Central memory CD8-positive, alpha-beta T cell (primary cell): ENCODE measurements around the gene SCLY.
"Not testable (repeated sequence)": the region's sequence is repeated elsewhere in the genome, so short reads cannot be mapped to it uniquely, and the experiment has no call there.

ENCODE experiments used
- ATAC-seq: fragments of 150-1000 bp; cut with Tn5 transposase; replicated peaks from 2 replicates; pipeline ENCODE4 v1.10.0; 2022; ENCODE audit warnings: mild to moderate bottlenecking, moderate FRiP score, moderate number of reproducible peaks; ENCODE audit not compliant: poor library complexity, severe bottlenecking; ENCODE audit errors: extremely low read depth
- DNase-seq, 2 donors: peaks; one replicate each; pipeline ENCODE4 v3.0.0; 2021; ENCODE audit warnings: low spot score in 2 of 2
- H3K27ac Mint-ChIP-seq: one replicate; pipeline ENCODE4 v1.8.0; 2022; ENCODE audit warnings: low read depth, mild to moderate bottlenecking, moderate library complexity, mixed read lengths
- H3K27me3 Mint-ChIP-seq: one replicate; pipeline ENCODE4 v1.8.0; 2022; ENCODE audit warnings: mixed read lengths
- H3K36me3 Mint-ChIP-seq: one replicate; pipeline ENCODE4 v1.8.0; 2022; ENCODE audit warnings: mild to moderate bottlenecking, moderate library complexity, mixed read lengths; ENCODE audit not compliant: insufficient read depth
- H3K4me1 Mint-ChIP-seq: one replicate; pipeline ENCODE4 v1.8.0; 2022; ENCODE audit warnings: mixed read lengths
- H3K4me3 Mint-ChIP-seq: one replicate; pipeline ENCODE4 v1.8.0; 2022; ENCODE audit warnings: mild to moderate bottlenecking, moderate library complexity, mixed read lengths
- H3K9me3 Mint-ChIP-seq: one replicate; pipeline ENCODE4 v1.8.0; 2022; ENCODE audit warnings: mixed read lengths

Gene SCLY

DNA sequence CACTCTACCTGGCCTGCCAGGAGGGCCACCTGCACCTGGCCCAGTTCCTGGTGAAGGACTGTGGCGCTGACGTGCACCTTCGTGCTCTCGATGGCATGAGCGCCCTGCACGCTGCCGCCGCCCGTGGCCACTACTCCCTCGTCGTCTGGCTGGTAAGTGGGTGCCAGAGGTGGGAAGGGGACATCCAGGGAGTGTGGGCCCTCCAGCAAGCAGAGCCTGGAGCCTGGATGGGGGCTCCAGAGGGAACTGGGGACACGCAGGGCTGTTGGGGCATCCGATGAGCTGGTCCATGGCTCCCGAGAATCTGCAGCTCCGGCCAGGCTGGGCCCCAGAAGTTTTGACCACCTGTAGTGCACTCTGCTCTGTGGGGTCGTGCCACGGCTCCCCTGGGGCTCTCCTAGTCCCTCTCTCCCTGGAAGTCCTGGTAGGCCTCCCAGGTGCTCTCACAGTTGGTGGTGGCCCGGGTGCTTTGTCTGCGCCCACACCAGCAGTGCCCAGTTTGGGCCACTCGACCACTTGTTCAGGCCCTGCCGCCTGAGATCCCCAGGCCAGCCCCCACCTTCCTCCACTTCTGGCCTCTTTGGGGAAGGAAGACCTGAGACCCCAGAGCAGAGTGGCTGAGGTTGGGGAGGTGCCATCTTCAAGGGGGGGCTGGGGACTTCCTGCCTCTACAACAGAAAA is 44.0 kb downstream of the SCLY start:
- H3K27ac Mint-ChIP-seq, result no peak overlapping the region
- H3K27me3 Mint-ChIP-seq, result no peaks in the 10 kb centered on the region
- peaks cover 1% of the 10 kb centered on the region for H3K36me3 Mint-ChIP-seq
- no peaks in the 10 kb centered on the region for H3K4me1 Mint-ChIP-seq
- ATAC-seq, result no peak
- no peak overlapping the region for H3K4me3 Mint-ChIP-seq
- no peak for DNase-seq
- no peaks in the 10 kb centered on the region for H3K9me3 Mint-ChIP-seq

DNA sequence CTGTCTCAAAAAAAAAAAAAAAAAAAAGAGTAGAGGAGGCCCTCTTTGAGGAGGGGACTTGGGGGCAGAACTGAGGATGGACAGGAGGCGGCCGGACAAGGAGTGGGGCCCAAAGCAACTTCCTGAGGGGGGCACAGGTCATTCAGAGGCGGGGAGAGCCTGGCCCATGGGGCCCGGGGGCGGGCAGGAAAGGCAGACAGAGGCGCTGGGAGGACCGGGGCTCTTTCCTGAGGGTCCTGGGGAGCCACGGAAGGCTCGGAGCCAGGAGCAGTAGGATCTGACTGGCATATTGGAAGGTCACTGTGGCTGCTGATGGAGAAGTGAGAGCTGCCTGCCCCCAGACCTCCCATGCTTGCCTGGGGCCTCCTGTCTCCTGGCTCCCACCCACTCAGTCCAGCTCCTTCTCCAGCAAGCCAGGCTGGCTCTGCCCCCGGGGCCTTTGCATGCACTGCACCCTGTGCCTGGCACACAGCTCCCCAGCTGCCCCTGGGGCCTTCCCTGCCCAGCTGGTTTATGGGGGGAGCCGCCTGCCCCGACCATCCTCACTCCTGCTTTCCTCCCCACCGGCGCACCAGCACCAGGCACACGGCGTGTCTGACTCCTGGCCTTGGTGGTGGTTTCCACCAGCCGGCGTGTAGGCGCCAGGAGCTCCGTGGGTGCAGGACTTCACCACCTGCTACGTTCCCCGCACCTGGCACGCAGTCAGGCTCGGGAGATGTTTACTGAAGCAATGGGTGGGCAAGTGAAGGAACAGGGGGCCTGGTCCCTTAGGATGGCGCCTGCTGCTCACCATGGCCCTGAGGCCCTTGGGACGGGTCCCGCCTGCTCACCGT is 44.9 kb downstream of the SCLY start:
- H3K27me3 Mint-ChIP-seq, result no peaks in the 10 kb centered on the region
- DNase-seq (no peak), ATAC-seq (no peak)
- no peaks in the 10 kb centered on the region for H3K9me3 Mint-ChIP-seq
- H3K27ac Mint-ChIP-seq, result no peak overlapping the region
- H3K4me3 Mint-ChIP-seq, result no peak overlapping the region
- H3K4me1 Mint-ChIP-seq, result no peaks in the 10 kb centered on the region
- H3K36me3 Mint-ChIP-seq, result peaks cover 1% of the 10 kb centered on the region

DNA sequence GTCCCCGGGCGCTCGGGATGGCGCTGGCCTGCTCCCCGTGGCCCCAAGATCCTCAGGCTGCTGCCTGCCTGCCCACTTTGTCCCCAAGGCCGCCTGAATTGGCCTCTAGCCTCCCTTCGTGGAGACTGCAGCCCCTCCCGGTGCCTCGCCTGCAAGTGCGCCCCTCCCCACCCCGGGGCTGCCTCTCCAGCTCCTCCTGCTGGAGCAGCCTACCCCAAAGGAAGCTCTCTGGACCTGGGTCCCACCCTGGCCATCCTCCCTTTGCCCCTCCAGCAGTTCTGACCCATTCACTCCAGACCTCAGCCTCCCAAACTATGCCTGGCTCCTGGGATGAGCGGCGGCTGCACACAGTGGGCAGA is 45.5 kb downstream of the SCLY start:
- no peak overlapping the region for H3K27ac Mint-ChIP-seq
- peaks cover 1% of the 10 kb centered on the region for H3K36me3 Mint-ChIP-seq
- ATAC-seq (no peak), DNase-seq (no peak)
- no peaks in the 10 kb centered on the region for H3K9me3 Mint-ChIP-seq
- H3K4me3 Mint-ChIP-seq, result no peak overlapping the region
- no peaks in the 10 kb centered on the region for H3K27me3 Mint-ChIP-seq
- no peaks in the 10 kb centered on the region for H3K4me1 Mint-ChIP-seq

DNA sequence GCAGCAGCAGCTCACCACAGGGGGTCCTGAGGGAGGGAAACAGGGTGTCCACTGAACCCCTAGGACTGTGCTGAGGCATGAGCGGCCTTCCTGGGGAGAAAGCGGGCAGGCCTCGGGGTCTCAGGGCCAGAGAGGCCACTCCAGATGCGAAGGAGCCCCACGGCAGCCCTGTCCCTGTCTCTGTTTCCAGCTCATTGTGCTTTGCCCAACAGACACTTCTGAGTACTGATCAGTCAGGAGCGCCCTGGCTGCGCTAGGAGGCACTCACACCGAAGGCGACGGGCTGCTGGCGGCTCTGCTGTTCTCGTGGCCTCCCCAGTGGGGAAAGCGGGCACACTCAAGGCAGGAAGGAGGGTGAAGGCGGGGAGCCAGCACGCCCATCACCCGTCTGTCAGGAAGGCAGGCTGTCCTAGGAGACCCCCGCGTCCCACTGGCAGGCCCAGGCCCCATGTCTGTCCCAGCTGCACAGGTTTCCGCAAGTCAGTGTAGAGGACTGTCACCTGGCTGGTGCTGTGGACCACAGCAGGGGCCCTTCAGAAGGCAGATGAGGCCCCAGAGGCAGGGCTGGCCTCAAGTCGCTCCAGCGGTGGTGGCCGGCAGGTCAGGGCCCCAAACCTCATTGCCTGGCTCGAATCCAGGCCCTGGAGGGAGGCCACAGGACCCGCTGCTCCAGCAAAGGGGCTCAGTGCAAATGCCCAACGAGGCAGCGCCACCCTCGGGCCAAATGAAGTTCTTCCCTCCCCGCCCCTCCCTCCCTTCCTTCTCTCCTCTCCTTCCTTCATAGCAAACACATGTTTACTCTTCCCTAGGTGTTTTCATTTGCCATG is 46.1 kb downstream of the SCLY start:
- Mint-ChIP-seq H3K27ac (peak overlapping the region; percentile 19), H3K9me3 (no peaks in the 10 kb centered on the region), H3K36me3 (peaks cover under 1% of the 10 kb centered on the region), H3K4me1 (no peaks in the 10 kb centered on the region), H3K4me3 (no peak overlapping the region), H3K27me3 (no peaks in the 10 kb centered on the region)
- ATAC-seq (no peak), DNase-seq (no peak)

DNA sequence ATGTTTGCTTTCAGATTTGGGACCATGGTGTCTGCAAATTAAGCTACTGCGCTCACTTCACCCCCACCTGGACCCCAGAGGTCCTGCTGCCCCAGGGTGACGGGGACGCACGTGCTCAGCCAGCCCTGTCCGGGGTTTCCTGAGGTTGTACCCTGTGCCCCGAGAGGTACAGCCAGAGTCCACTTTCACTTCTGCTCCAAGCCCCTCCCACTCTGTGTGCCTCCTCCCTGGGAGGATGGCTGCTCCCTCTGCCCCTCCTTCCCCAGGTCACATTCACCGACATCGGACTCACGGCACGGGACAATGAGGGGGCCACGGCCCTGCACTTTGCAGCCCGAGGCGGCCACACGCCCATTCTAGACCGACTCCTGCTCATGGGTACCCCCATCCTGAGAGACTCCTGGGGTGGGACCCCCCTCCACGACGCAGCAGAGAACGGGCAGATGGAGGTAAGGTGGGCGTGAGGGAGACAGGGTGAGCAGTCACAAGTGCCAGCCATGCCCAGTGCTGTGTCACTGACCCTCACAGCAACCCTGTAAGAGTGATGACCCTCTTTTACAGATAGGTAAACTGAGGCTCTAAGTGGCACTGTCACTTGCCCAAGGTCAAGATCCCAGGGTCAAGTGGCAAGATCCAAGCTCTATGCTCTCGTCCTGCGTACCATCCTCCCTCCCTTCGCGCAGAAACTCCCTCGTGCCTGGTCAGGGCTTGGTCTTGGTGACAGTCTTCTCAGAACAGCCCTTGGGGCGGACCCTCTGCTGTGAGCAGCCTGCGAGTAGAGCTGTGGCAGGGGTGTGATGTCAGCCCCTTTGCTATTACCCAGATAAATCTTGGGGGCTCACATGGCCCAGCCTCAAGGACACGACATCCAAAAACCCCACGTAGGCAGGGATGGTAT is 47.0 kb downstream of the SCLY start:
- Mint-ChIP-seq H3K36me3 (no peaks in the 10 kb centered on the region), H3K27ac (peak overlapping the region; percentile 19), H3K4me1 (no peaks in the 10 kb centered on the region), H3K9me3 (no peaks in the 10 kb centered on the region), H3K27me3 (no peaks in the 10 kb centered on the region), H3K4me3 (no peak overlapping the region)
- ATAC-seq (no peak), DNase-seq (no peak)

DNA sequence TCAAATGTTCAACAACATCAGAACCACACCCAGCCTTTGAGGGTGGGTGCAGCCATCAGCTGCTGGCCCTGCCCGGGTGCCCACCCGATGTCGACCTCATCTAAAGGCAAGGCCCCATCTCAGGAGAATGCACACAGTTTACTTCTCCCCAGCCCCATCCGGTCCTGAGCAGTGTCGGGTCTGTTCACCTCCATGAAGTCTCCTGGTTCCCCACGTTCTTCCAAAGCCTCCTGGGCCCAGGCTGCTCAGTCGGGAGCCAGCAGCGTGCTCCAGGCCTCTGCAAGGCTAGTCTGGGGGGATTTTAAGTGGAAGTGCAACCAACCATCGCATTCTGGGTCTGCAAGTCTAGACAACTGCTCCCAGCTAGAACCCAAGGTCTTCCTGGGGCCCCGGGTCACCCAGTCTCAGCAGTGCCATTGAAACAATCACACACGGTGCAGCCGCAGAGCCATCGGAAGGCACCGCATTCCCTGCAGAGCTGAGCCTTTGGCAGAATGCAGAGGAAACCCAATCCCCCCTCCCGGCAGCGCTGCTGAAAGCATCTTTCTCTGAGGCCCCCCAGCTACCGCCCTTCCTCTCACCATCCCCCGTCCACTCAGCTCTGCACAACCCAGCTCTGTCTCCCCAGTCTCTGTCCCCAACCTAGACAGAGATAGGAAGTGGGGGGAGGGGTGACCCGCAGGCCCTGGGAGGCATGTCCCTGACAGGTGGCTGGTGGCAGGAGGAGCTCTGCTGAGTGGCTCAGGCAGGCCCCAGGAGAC is 47.8 kb downstream of the SCLY start:
- Mint-ChIP-seq H3K27me3 (no peaks in the 10 kb centered on the region), H3K9me3 (no peaks in the 10 kb centered on the region), H3K27ac (no peak overlapping the region), H3K4me3 (no peak overlapping the region), H3K4me1 (no peaks in the 10 kb centered on the region), H3K36me3 (peaks cover 2% of the 10 kb centered on the region)
- ATAC-seq (no peak), DNase-seq (no peak)

DNA sequence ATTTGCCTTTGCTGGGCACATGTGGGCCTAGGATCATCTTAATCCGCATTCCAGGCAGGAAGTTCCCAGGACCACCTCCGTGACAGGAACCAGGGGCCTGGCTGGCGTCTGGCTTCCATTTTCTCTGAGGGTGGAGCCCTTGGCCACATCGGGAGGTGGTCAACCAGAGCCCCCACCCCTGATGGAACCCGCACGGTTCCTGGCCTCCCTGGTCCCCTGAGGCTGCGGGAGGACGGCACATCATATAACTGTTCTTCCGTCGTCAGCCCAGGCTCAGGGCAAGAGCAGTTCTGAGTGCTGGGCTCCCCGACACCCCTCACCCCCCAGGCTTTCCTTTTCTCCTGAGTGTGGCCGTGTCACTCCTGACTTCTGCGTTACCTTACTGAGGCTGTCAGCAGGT is 52.8 kb downstream of the SCLY start:
- H3K27ac Mint-ChIP-seq, result no peak overlapping the region
- no peaks in the 10 kb centered on the region for H3K4me1 Mint-ChIP-seq
- H3K36me3 Mint-ChIP-seq, result peaks cover 2% of the 10 kb centered on the region
- no peak overlapping the region for H3K4me3 Mint-ChIP-seq
- DNase-seq (no peak), ATAC-seq (no peak)
- peaks cover 3% of the 10 kb centered on the region for H3K27me3 Mint-ChIP-seq
- H3K9me3 Mint-ChIP-seq, result no peaks in the 10 kb centered on the region

DNA sequence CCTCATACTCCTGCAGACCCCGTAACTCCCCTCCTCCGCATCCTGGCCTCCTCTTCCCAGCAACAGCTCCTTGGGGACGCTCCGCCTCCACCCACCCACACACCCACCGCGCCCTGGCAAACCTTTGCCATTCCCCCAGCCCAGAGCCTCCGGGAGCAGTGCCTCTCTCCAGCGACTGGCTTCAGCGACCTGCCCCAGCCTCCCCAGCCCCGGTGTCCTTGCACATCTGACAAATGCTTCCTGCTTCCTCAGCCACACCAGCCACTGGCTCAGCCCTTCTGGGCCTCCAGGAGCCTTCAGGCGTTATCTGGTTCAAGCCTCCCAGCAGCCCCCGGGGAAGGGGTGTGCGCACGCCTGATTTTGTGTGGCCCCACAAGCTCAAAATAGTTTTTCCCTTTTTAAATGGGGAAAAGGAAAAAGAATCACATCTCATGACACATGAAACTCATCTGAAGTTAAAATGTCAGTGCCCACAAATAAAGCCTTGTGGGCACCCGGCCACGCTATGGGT is 53.6 kb downstream of the SCLY start:
- Mint-ChIP-seq H3K9me3 (no peaks in the 10 kb centered on the region), H3K27me3 (peaks cover 11% of the 10 kb centered on the region), H3K4me3 (no peak overlapping the region), H3K36me3 (peaks cover 2% of the 10 kb centered on the region), H3K4me1 (no peaks in the 10 kb centered on the region), H3K27ac (no peak overlapping the region)
- ATAC-seq (no peak), DNase-seq (no peak)

DNA sequence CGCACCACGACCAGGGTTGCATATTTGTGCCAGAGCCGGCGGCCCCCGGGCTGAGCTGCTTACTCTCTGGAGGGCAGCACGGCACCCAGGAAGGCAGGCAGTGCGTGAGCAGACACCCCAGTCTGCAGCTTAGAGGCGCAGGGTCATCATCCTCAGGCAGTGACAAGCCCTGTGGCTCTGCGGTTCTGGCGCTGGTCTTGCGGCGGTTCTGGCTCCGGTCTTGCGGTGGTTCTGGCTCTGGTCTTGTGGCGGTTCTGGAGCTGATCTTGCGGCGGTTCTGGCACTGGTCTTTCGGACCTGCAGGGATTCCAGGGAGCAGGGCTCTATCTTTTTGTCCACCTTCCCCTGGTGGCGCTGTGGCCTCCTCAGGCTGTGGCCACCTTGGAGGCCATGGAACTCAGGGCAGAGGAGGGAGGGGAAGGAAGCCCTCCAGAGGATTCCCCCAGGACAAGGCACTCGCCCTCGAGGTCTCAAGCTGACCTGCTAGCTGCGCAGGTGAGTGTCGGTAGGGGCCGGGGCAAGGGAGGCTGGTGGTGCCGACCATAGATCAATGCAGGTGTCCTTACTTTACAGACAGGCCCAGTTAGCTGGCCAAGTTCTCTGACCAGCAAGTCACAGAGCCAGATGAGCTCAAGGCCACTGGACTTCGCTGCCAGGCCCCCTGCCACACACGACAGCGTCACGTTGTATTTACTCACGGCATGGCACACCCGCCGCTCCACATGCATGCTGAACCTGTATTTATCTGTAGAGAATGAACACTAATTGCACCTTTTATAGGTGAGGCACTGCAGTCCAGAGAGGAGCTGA is 54.3 kb downstream of the SCLY start:
- H3K9me3 Mint-ChIP-seq, result no peaks in the 10 kb centered on the region
- H3K4me3 Mint-ChIP-seq, result no peak overlapping the region
- no peaks in the 10 kb centered on the region for H3K4me1 Mint-ChIP-seq
- peaks cover 2% of the 10 kb centered on the region for H3K36me3 Mint-ChIP-seq
- DNase-seq (no peak), ATAC-seq (no peak)
- H3K27ac Mint-ChIP-seq, result no peak overlapping the region
- H3K27me3 Mint-ChIP-seq, result peaks cover 17% of the 10 kb centered on the region

DNA sequence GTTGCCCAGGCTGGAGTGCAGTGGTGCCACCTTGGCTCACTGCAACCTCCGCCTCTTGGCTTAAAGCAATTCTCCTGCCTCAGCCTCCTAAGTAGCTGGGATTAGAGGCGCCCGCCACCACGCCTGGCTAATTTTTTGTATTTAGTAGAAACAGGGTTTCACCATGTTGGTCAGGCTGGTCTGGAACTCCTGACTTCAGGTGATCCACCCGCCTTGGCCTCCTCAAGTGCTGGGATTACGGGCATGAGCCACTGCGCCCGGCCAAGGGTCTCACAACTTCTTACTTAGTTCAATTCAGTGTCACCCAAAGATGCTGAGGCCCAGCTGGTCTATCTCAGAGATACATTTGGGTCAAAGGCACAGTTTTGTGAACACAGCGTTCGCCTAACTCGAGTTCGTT is 54.9 kb downstream of the SCLY start:
- ATAC-seq, H3K36me3 Mint-ChIP-seq, H3K4me3 Mint-ChIP-seq, H3K9me3 Mint-ChIP-seq, H3K27ac Mint-ChIP-seq, DNase-seq, H3K4me1 Mint-ChIP-seq: not testable (repeated sequence)
- peaks cover 17% of the 10 kb centered on the region for H3K27me3 Mint-ChIP-seq
